ENCODE results near the gene HSD3B2.

The HSD3B2 gene

GRCh38 chr1:119451158-119451557 lies 36.2 kb downstream of the HSD3B2 start:
- no peak overlapping the region for H3K4me3 ChIP-seq (ENCODE audit: low read depth, low read length)

GRCh38 chr1:119452091-119452490 lies 37.1 kb downstream of the HSD3B2 start:
- H3K4me3 ChIP-seq (ENCODE audit: low read depth, low read length): no peak overlapping the region

GRCh38 chr1:119453021-119453420 lies 38.1 kb downstream of the HSD3B2 start:
- H3K4me3 ChIP-seq (ENCODE audit: low read depth, low read length): no peak overlapping the region

GRCh38 chr1:119462964-119463363 lies 48.0 kb downstream of the HSD3B2 start:
- no peak overlapping the region for H3K4me3 ChIP-seq (ENCODE audit: low read depth, low read length)

- H3K4me3 ChIP-seq (ENCODE audit: low read depth, low read length): no peak overlapping the region
Observed at GRCh38 chr1:119463569-119463968, 48.6 kb downstream of the HSD3B2 start.

GRCh38 chr1:119466445-119466844 lies 51.5 kb downstream of the HSD3B2 start:
- no peak overlapping the region for H3K4me3 ChIP-seq (ENCODE audit: low read depth, low read length)

GRCh38 chr1:119467219-119467618 lies 52.3 kb downstream of the HSD3B2 start:
- no peak overlapping the region for H3K4me3 ChIP-seq (ENCODE audit: low read depth, low read length)

- H3K4me3 ChIP-seq (ENCODE audit: low read depth, low read length): no peak overlapping the region
Observed at GRCh38 chr1:119467857-119468668, 53.1 kb downstream of the HSD3B2 start.

GRCh38 chr1:119469741-119470140 lies 54.8 kb downstream of the HSD3B2 start:
- no peak overlapping the region for H3K4me3 ChIP-seq (ENCODE audit: low read depth, low read length)

- no peak overlapping the region for H3K4me3 ChIP-seq (ENCODE audit: low read depth, low read length)
Observed at GRCh38 chr1:119470377-119470776, 55.4 kb downstream of the HSD3B2 start.

GRCh38 chr1:119470958-119471357 lies 56.0 kb downstream of the HSD3B2 start:
- H3K4me3 ChIP-seq (ENCODE audit: low read depth, low read length): no peak overlapping the region

- H3K4me3 ChIP-seq (ENCODE audit: low read depth, low read length): no peak overlapping the region
Observed at GRCh38 chr1:119471566-119471965, 56.6 kb downstream of the HSD3B2 start.

- no peak overlapping the region for H3K4me3 ChIP-seq (ENCODE audit: low read depth, low read length)
Observed at GRCh38 chr1:119472080-119472818, 57.3 kb downstream of the HSD3B2 start.

All from iPS-11a (cell line).